Measurements from ENCODE around the gene EIF3K. TPM values are rescaled to one million over a fixed set of nuclear protein-coding genes. Genes with fewer than 3 reads are reported as not detected.

The EIF3K gene
- total RNA-seq, 1 donor: 317 TPM

- H3K4me1 ChIP-seq (ENCODE audit: insufficient read depth, low read length): peaks cover 57% of the 10 kb centered on the region
- no peaks in the 10 kb centered on the region for H3K27me3 ChIP-seq (ENCODE audit: insufficient read depth, low read length)
- peaks cover 8% of the 10 kb centered on the region for H3K36me3 ChIP-seq (ENCODE audit: insufficient read depth, low read length)
- no peak overlapping the region for H3K4me3 ChIP-seq (ENCODE audit: insufficient read depth, low read length)
- peak; percentile 86 for DNase-seq (ENCODE audit: insufficient read length, low spot score, missing footprints)
- H3K9me3 ChIP-seq (ENCODE audit: low read depth, low read length): no peaks in the 10 kb centered on the region
- H2AFZ ChIP-seq (ENCODE audit: low read length): no peak overlapping the region
- H3K27ac ChIP-seq (ENCODE audit: low read depth, low read length): peak overlapping the region; percentile 99
- peaks cover 90% of the 10 kb centered on the region for H3K79me2 ChIP-seq (ENCODE audit: insufficient read depth, low read length)
- peak overlapping the region; percentile 80 for H3K4me2 ChIP-seq (ENCODE audit: insufficient read depth, low read length)
- H4K20me1 ChIP-seq (ENCODE audit: insufficient read depth, low read length): peaks cover 4% of the 10 kb centered on the region
- peak; percentile 76 for TF ChIP-seq CTCF (IDR thresholded peaks at IDR 0.05; ENCODE audit: extremely low read depth, low read depth, low read length)
Measured at GRCh38 chr19:38685666-38686529, 66.9 kb downstream of the EIF3K start.

- H3K36me3 ChIP-seq (ENCODE audit: insufficient read depth, low read length): peaks cover 8% of the 10 kb centered on the region
- H3K27ac ChIP-seq (ENCODE audit: low read depth, low read length): peak overlapping the region; percentile 99
- no peak for TF ChIP-seq CTCF (IDR thresholded peaks at IDR 0.05; ENCODE audit: extremely low read depth, low read depth, low read length)
- DNase-seq (ENCODE audit: insufficient read length, low spot score, missing footprints): no peak
- H3K4me2 ChIP-seq (ENCODE audit: insufficient read depth, low read length): peak overlapping the region; percentile 5
- peaks cover 88% of the 10 kb centered on the region for H3K79me2 ChIP-seq (ENCODE audit: insufficient read depth, low read length)
- no peak overlapping the region for H3K4me3 ChIP-seq (ENCODE audit: insufficient read depth, low read length)
- no peaks in the 10 kb centered on the region for H3K27me3 ChIP-seq (ENCODE audit: insufficient read depth, low read length)
- H3K4me1 ChIP-seq (ENCODE audit: insufficient read depth, low read length): peaks cover 59% of the 10 kb centered on the region
- H3K9me3 ChIP-seq (ENCODE audit: low read depth, low read length): no peaks in the 10 kb centered on the region
- peaks cover 4% of the 10 kb centered on the region for H4K20me1 ChIP-seq (ENCODE audit: insufficient read depth, low read length)
- no peak overlapping the region for H2AFZ ChIP-seq (ENCODE audit: low read length)
Measured at GRCh38 chr19:38686530-38686888, 67.5 kb downstream of the EIF3K start.

Other genes with a start within 250 kb of the EIF3K start
- 285 and 299 TPM in 2 replicates for gene PSMD8, start 244.6 kb upstream of the EIF3K start, total RNA-seq
- gene GGN, start 231.2 kb upstream of the EIF3K start, total RNA-seq: 0.29 and 0.36 TPM in 2 replicates
- 1.8 and 2.2 TPM in 2 replicates for gene SPRED3, start 230.5 kb upstream of the EIF3K start, total RNA-seq
- gene FAM98C, start 216.1 kb upstream of the EIF3K start, total RNA-seq: 12.1 and 14.1 TPM in 2 replicates
- not detected in 2 replicates for gene RASGRP4, start 193.0 kb upstream of the EIF3K start, total RNA-seq
- under 0.01 TPM in 2 replicates for gene RYR1, start 185.5 kb upstream of the EIF3K start, total RNA-seq
- gene MAP4K1, start 1.2 kb upstream of the EIF3K start, total RNA-seq: under 0.01 and 0.72 TPM in 2 replicates
- gene ACTN4, start 28.5 kb downstream of the EIF3K start, total RNA-seq: 204 and 229 TPM in 2 replicates
- gene CAPN12, start 125.3 kb downstream of the EIF3K start, total RNA-seq: not detected in 2 replicates
- not detected in 2 replicates for gene LGALS7, start 154.3 kb downstream of the EIF3K start, total RNA-seq
- gene LGALS7B, start 170.0 kb downstream of the EIF3K start, total RNA-seq: not detected in 2 replicates
- not detected in 2 replicates for gene LGALS4, start 193.8 kb downstream of the EIF3K start, total RNA-seq
- 35.1 and 36.9 TPM in 2 replicates for gene ECH1, start 212.6 kb downstream of the EIF3K start, total RNA-seq
- gene HNRNPL, start 230.8 kb downstream of the EIF3K start, total RNA-seq: 188 and 201 TPM in 2 replicates